HG03060 (cell line): ENCODE measurements around the gene GPS2.

Experiments used
- ATAC-seq: cut with Tn5 transposase; IDR thresholded peaks from one replicate; pipeline ENCODE4 v1.9.1; 2021; ENCODE audit warnings: low read depth, moderate number of reproducible peaks; ENCODE audit not compliant: unreplicated experiment

The GPS2 gene

DNA sequence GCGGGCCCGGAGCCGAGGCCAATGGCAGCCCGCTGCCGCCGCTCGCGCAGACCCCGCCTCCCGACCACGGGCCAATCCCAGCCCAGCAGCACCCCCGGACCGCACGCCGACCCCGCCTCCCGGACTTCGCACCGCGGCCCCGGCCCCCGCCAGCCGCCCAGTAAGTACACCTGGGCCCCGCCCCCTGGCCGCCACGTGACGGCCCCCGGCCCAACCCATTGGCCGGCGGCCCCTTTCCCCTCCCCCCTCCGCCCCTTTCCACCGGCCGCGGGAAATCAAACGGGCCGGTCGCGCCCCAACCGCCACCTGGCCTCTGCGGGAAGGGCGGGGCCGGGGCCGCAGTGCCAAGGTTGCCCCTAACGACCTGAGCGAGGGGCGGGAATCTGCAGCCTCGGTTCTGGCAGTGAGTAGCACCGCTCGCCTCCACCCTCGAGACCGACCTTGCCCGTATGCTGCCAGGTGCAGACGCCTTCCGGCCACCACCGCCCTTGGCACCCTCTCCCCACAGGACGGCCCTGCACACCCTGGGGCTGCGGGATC lies 20.5 kb downstream of the GPS2 start, which contains the start of gene YBX2:
TSS of gene YBX2 (minus strand) at position 26 of the 540 bp plus-strand sequence. CDS start 139 bp downstream, outside the sequence.
- ATAC-seq = no peak

DNA sequence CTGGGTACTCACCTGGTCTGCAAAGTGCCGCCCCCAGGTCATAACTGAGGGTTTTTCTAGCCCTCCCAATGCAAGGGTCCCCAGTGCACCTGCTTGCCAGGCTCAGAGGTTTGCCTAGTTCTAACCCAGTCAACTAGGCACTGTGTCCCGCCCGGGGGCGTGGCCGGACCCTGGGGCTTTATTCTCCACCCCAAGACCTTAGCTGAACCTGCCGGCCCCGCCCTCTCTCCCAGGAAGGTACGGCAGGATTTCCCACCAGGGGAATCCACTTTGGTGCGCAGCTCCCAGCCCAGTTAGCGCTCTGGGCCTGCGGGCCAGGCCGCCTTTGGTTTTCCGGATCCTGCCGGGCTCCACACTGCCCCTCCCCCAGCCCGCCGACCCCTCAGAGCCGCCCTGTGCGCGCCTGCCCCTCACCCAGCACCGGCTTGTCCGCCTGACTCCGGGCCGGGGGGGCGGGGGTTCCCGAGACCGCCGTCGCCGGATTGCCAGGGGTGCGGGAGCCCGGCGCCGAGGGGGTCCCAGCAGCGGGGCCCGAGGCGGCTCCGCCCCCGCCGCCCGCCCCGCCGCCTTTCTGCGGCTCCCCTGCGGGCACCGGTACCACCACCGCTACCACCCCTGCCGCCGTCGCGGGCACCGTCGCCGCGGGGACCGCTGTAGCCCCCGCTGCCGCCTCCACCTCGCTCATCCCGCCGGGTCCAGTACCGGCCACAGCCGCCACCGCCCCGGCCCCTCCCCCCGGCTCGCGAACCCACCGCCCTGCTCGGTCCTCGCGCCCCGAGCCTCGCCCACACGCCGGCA lies 21.1 kb downstream of the GPS2 start:
- no peak for ATAC-seq

DNA sequence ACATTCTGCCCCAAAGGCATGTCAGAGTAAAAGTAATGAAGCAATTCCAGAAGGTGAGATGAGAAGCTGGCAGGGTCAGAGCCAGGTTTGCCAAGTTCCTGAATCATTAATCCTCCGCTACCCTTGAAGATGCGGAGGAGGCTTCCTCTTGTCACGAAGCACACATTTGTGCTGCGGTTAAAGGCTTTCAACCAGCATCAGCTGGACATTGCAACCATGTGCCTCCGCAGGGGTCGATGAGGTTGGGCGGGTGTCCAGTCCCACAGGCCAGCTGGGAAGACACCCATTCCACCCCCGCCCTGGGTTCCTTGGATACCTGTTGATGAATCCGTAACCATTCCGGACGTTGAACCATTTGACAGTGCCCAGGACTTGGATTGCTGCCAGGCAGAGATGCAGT lies 22.0 kb downstream of the GPS2 start:
- ATAC-seq = no peak

DNA sequence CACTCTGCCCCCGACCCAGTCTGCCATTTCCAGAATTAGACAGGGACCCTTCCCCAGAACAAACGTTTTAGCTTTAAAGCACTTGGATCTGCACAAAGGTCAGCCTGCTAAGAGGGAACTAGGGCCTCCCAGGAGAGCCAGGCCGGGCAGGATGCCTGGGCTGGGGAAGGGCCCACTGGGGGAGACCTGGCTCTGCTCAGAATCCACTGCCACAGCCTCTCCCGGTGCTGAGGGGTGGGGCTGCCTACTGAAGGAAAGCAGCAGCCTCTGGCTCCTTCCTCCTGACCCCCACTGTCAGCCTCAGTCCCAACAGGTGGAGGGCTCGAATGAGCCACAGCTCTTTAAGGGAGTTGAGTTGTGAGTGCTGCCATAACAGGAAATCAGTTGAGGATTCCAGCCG lies 22.4 kb downstream of the GPS2 start:
- ATAC-seq = no peak

DNA sequence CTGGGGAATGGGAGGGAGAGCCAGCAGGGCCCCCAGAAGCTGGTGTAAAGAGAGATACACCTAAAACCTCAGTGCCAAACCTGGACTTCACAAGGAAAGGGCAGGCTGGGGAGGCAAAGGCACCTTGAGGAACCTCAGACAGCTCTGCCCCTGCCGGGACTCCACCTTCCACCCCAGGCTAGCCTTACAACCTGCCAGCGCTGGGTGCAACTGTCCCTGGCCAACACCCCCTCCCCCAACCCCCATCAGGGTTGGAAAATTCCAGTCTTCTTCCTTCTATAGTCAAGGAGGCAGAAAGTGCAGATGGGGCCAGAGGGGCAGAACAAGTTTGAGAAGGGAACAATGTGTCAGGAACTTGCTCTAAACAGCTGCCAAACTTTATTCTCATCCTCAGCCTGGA lies 23.0 kb downstream of the GPS2 start:
- ATAC-seq = no peak

DNA sequence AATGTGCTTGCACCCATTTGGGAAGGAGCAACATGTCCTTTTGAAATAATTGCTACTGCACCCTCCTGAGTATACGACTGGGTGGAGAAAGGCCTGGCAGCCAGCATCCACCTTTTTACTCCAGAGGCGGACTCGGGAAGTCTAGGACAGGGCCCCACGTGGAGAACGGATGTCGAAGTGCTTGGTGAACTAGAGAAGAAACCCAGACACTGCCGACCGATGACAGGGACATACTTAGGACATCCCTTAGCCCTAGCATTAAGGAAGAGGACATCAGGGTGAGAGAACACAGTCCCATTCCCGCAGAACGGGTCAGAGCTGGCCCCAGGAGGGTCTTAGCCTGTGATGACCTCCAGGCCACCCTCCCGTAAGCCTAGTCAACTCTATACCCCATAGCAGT lies 24.5 kb downstream of the GPS2 start:
- no peak for ATAC-seq

DNA sequence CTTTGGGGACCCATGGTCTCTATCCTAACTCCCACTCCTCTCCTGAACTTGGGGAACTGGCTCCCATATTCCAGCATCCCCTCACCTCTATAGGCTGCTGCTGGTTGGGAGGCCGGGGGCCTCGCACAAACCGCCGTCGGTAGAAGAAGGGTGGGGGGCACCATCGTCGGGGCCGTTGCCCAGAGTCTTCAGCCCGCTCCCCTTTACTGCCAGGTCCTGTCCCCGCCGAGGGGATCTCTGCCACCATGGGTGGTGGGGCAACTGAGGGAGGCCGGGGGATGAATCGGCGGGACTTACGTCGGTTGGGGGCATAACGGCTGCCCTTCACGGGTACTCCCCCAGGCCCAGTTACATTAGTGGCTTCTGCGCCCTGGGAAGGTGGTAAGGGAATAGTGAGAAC lies 25.0 kb downstream of the GPS2 start:
- no peak for ATAC-seq

- no peak for ATAC-seq
Observed at GRCh38 chr17:7289256-7290032, 25.7 kb downstream of the GPS2 start.

- no peak for ATAC-seq
Observed at GRCh38 chr17:7285679-7286078, 29.5 kb downstream of the GPS2 start.

DNA sequence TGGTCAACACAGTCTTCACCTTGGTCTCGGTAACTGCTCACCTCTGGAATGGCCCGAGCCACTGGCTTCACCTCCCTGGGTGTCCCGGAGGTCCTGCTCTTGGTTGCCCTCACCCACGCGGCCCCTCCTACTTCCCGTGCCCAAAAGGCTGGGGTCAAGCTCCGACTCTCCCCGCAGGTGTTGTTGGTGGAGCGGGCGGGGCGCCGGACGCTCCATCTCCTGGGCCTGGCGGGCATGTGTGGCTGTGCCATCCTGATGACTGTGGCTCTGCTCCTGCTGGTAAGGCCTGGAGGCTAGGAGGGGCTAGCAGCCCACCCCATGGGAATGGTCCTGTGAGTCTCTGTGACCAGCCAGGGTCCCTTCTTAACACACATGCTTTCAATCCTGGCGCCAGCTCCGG lies 30.2 kb downstream of the GPS2 start:
- no peak for ATAC-seq

DNA sequence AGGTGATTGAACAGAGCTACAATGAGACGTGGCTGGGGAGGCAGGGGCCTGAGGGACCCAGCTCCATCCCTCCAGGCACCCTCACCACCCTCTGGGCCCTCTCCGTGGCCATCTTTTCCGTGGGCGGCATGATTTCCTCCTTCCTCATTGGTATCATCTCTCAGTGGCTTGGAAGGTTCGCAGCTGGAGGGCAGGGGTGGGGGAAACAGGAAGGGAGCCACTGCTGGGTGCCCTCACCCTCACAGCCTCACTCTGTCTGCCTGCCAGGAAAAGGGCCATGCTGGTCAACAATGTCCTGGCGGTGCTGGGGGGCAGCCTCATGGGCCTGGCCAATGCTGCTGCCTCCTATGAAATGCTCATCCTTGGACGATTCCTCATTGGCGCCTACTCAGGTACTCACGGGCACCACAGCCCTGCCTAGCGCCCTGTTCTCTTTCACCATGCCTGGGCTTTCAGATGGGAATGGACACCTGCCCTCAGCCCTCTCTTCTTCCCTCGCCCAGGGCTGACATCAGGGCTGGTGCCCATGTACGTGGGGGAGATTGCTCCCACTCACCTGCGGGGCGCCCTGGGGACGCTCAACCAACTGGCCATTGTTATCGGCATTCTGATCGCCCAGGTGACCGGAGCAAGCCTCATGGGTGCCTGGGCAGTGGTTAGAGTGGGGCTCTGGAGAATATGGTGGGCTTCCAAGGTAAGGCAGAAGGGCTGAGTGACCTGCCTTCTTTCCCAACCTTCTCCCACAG lies 31.5 kb downstream of the GPS2 start:
- no peak for ATAC-seq

DNA sequence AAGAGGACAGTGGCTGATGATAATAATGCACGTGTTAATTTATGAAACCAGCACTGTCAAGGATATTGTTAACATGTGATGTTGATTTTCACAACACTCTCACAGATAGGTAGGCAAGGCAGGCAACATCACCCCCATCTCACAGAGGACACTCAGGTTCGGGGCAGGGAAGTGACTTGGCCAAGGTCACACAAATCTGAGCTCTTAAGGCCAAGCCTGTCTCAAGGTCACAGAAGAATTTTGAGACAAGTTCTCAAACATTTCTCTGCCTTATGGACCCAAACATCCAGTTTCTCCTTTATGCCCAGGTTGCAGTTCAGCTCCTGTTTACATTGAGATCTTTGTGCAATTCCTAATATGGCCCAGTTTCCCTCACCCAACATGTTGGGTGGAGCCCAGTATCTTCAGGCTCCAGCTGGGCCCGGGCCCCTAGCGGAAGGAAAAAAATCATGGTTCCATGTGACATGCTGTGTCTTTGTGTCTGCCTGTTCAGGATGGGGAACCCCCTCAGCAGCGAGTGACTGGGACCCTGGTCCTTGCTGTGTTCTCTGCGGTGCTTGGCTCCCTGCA lies 32.3 kb downstream of the GPS2 start:
- ATAC-seq = no peak

DNA sequence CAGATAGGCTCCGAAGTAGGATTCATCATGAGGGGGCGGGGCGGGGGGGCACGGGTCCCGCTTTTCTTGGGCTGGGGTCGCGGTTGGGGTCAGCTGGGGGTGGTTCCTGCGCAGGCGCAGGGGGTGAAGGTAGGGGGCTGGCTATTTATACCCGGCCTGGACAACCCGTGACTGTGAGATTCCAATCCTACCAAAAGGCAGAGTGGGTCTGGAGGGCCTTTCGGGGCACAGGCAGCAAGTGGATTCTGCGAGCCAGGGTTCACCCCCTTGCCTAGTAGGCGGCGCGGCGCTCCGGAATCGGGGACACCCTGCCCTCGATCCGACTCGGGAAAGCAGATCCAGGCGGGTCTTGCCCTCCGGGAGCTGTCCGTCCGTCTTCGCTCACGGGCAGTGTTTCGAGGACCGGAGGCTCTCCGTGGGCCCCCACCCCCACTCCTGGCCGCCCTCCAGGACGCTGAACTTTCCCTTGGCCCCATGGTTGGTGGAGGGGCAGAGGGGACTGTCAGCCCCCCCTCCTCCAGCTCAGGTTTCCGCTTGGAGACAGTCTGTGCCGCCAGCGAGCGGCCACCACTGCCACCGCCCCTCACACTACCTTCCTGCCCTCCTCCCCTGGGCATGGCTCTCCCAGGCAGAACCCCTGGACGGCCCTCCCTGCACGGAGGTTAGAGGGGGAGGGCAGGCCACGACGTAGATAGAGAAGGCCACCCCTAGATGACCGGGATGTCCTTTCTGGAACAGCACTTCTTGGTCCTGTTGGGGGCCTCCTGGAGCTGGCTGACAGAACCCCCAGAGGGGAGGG lies 33.0 kb downstream of the GPS2 start:
- no peak for ATAC-seq

- no peak for ATAC-seq
Observed at GRCh38 chr17:7281074-7281952, 33.8 kb downstream of the GPS2 start, which contains the start of gene SLC2A4. Gene SLC2A4, plus strand, starts transcription at chr17:7281718. Its CDS starts 217 bp downstream, at chr17:7281935.

DNA sequence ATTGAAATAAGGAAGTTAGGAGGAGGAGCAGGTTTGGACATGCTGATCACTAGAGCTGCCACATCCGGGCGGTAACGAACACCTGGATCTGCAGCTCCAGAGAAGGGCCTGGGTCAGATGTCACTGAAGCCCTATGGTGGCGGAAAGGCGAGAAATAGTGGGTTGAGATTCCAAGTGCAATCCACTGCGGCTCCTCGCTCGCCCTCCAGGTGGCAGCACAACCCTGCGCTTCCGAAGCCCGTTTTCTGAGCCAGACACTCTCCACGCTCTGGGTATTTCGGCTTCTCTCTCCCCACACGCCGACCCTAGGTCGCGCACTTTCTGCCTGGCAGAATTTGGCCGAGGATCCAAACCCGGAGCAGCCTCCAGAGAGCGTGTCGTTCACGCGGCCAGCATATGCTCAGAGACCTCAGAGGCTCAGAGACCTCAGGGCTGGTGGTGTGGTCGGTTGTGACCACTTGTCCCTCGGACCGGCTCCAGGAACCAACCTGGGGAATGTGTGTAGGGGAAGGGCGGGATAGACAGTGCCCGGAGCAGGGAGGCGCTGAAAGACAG lies 34.6 kb downstream of the GPS2 start:
- ATAC-seq = peak; percentile 66

DNA sequence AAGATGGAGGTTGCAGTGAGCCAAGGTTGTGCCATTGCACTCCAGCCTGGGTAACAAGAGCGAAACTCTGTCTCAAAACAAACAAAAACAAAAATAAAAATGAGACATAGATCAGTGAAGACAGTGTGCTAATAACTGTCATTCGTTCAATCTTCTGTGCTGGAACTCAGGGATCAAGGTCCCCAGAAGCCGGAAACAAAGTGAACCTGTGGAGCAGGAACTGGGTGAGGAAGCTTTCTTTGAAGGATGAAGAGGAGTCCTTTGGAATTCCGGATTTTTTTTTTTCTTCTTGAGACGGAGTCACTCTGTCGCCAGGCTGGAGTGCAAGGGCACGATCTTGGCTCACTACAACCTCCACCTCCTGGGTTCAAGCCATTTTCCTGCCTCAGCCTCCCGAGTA lies 35.7 kb downstream of the GPS2 start:
- ATAC-seq = no peak

DNA sequence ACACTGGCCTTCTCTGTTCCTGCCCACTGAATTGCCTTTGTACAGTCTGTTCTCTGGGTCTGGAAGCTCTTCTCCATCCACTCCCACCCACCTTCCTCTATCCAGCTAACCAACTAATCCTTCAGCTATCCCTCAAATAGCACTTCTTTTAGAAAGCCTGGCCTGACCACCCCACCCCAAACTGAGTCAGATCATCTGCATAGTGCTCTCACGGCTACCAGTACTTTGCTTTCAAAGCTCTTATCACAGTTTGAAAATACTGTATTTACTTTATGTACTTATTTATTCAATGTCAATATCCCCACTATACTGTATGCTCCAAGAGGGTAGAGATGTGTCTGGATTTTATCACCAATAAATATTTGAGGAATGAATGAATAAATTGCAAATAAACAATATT lies 48.4 kb downstream of the GPS2 start:
- no peak for ATAC-seq

- no peak for ATAC-seq
Observed at GRCh38 chr17:7263801-7264078, 51.4 kb downstream of the GPS2 start.
